Body of pancreas (tissue), 4 donors: Measurements from ENCODE around the gene SCFD2. TPM values are rescaled to one million over a fixed set of nuclear protein-coding genes. Genes with fewer than 3 reads are reported as not detected.
"Not testable (repeated sequence)": the region's sequence is repeated elsewhere in the genome, so short reads cannot be mapped to it uniquely, and the experiment has no call there.

Source experiments
- ATAC-seq: fragments of 150-250 bp; one replicate; pipeline ENCODE4 v1.9.1; 2016
- DNase-seq, 4 donors: peaks; one replicate each; pipeline ENCODE4 v3.0.0-alpha.2; 2019
- H3K27ac ChIP-seq, 4 donors: fragments of 200-600 bp; sonication (generic); 1 replicate in 3 of 4; 2 replicates in 1 of 4; pipeline versions ENCODE4 v1.5.1 to v1.6.1; 2016 to 2019; ENCODE audit warnings: mild to moderate bottlenecking in 1 of 4, mixed read lengths in 1 of 4, moderate library complexity in 1 of 4
- H3K27me3 ChIP-seq, 2 donors: fragments of 200-600 bp; sonication (generic); one replicate each; pipeline ENCODE4 v1.6.0; 2016; ENCODE audit warnings: mild to moderate bottlenecking in 1 of 2
- H3K36me3 ChIP-seq, 2 donors: fragments of 200-600 bp; sonication (generic); replicated peaks in 1 of 2; 2 replicates each; pipeline ENCODE4 v1.5.1; 2016; ENCODE audit warnings: low read depth in 2 of 2; ENCODE audit not compliant: insufficient read depth in 1 of 2
- H3K4me1 ChIP-seq: fragments of 200-600 bp; sonication (generic); one replicate; pipeline ENCODE4 v1.6.0; 2016
- H3K4me3 ChIP-seq, 2 donors: fragments of 200-600 bp; sonication (generic); 1 replicate in 1 of 2; 2 replicates in 1 of 2; pipeline ENCODE4 v1.5.1; 2016 to 2019
- H3K9me3 ChIP-seq, 3 donors: fragments of 200-600 bp; sonication (generic); 1 replicate in 2 of 3; 2 replicates in 1 of 3; pipeline ENCODE4 v1.5.1; 2016
- CTCF ChIP-seq, 7 experiments: fragments of 450-650 bp in 4 of 7; fragments of 200-600 bp in 3 of 7; sonication (generic) in 3 of 7; IDR thresholded peaks; one replicate each; pipeline ENCODE4 v1.5.1; 2016 to 2019; ENCODE audit warnings: antibody characterized with exemption in 7 of 7
- POLR2A ChIP-seq, 3 donors: fragments of 450-650 bp; IDR thresholded peaks; one replicate each; pipeline ENCODE4 v1.6.1; 2016; ENCODE audit warnings: antibody characterized with exemption in 3 of 3, mild to moderate bottlenecking in 2 of 3
- WGBS, 2 donors: methylation state at CpG; one replicate each; pipeline ENCODE4 v1.1.5; 2017; 5-methylcytosine and 5-hydroxymethylcytosine counted together
- intact Hi-C: fragments of 100-400 bp; cut with DNase I; formaldehyde crosslinking; loops from one replicate; pipeline ENCODE4 v1.15.1; 2023
- total RNA-seq, 2 donors: library from RNA; depleted of rRNA; stranded (reverse); fragments of >200 nt; gene quantifications; one replicate each; pipeline ENCODE4 v1.1.0, GENCODE V29; 2016

SCFD2 gene
- total RNA-seq, 2 donors from 2014 or later: 17.9 to 53.7 TPM

GRCh38 chr4:52836120-52836519 is 529.7 kb downstream of the SCFD2 start:
- intact Hi-C loops: no loop called here
- ATAC-seq (no peak), DNase-seq (no peak)
- Histone ChIP-seq H3K36me3 (no peaks in the 10 kb centered on the region), H3K27me3 (no peaks in the 10 kb centered on the region), H3K4me3 (no peak overlapping the region), H3K4me1 (no peaks in the 10 kb centered on the region), H3K27ac (no peak overlapping the region), H3K9me3 (no peaks in the 10 kb centered on the region)
- no peak for TF ChIP-seq CTCF (IDR thresholded peaks at IDR 0.05)
- TF ChIP-seq POLR2A (IDR thresholded peaks at IDR 0.05): no peak
- 79 to 86% methylated on average over 3 of the region's 3 CpGs for WGBS, 2 donors

DNA sequence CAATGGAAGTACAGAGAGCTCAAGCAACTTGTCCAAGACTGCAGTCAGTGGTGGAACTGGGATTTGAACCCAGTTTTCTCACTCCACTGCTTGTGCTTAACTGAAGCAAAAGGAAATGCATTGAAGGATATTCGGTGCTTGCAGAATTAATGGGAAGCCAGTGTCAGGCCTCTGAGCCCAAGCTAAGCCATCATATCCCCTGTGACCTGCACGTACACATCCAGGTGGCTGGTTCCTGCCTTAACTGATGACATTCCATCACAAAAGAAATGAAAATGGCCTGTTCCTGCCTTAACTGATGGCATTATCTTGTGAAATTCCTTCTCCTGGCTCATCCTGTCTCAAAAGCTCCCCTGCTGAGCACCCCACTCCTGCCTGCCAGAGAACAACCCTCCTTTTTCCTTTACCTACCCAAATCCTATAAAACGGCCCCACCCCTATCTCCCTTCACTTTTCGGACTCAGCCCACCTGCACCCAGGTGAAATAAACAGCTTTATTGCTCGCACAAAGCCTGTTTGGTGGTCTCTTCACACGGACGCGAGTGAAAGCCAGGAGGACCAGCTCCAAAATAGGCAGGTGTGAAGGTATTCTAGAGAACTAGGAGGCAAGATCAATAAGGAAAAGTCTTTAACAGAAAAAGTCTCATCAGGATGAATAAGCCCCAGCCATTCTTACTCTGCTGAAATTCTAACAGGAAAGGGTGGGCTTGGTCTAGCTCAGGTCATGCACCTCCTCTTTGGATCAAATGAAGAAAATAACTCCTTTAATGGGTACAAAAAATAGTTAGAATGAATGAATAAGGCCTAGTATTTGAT is 531.0 kb downstream of the SCFD2 start:
- intact Hi-C loops, H3K4me3 ChIP-seq, H3K4me1 ChIP-seq, H3K9me3 ChIP-seq, H3K36me3 ChIP-seq, H3K27me3 ChIP-seq, DNase-seq, H3K27ac ChIP-seq, ATAC-seq: not testable (repeated sequence)
- 85 to 90% methylated on average over 8 of the region's 8 CpGs for WGBS, 2 donors

DNA sequence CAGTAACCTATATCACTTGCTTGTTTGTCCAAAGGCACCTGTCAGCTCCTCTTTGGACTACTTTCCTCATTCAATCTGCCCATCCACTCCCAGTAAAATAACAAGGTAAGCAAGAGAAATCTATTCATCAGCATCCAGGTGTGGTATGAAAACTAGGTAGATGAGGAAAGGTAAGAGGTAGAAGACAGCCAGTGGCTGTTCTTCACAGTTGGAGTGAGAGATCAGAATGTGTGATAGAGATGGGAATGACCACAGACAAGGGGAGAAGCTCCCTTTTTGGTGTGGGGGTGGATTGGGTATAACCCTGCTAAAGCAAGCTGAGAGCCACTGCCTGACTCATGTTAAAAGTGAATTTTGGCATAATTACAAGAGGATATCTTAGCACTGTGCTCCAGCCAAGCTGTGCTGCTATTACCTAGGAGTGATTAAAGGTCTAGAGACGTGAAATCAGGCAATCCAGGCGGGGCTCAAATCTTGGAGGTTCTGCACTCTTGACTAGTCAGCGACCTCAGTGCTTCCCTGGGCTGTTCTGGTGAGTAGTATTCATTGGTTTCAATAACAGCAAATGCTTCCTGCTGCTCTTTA is 531.8 kb downstream of the SCFD2 start:
- no peak for ATAC-seq
- H3K27ac ChIP-seq: no peak overlapping the region

DNA sequence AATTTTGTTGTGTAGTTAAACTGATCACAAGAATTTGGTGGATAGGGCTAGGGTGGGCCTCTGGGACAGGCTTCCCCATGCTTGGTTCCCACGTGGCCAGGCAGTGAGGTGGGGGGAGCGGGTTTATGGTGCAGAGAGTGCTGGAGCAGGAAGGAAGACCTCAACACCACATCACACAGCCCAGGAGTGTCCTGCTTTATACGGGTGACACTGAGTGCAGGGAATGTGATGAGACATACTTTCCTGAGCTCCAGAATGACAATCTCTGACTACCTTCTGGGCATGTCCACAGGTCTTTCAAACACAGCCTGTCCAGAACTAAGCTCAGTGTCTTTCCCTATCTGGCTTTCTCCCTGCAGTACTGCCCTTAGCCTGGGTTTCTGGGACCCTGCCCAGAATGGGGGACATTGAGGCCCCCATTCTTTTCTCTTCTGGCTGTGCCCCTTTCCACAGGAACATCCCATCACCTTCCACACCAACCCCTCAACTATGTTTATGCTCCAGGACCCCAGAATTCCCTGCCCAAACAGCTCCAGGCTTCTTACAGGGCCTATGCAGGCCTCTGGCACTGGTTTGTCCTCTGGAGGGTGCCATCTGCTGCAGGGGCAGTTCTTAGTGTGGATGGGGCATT is 540.3 kb downstream of the SCFD2 start:
- DNase-seq: no peak
- no peak for ATAC-seq
- 50 to 67% methylated on average over 3 of the region's 3 CpGs for WGBS, 2 donors
- intact Hi-C loops: no loop called here
- TF ChIP-seq CTCF (IDR thresholded peaks at IDR 0.05) (no peak), POLR2A (IDR thresholded peaks at IDR 0.05) (no peak)
- Histone ChIP-seq H3K4me1 (peaks cover 16% of the 10 kb centered on the region), H3K27ac (peak overlapping the region; percentile 28 to 76 (median 57)), H3K36me3 (no peaks in the 10 kb centered on the region), H3K27me3 (no peaks in the 10 kb centered on the region), H3K4me3 (no peak overlapping the region), H3K9me3 (no peaks in the 10 kb centered on the region)

More for the DNA sequence above, 531.8 kb downstream of the SCFD2 start:
- Histone ChIP-seq H3K27me3 (no peaks in the 10 kb centered on the region), H3K4me3 (no peak overlapping the region), H3K36me3 (no peaks in the 10 kb centered on the region), H3K9me3 (no peaks in the 10 kb centered on the region), H3K4me1 (no peaks in the 10 kb centered on the region)
- no peak for TF ChIP-seq POLR2A (IDR thresholded peaks at IDR 0.05)
- TF ChIP-seq CTCF (IDR thresholded peaks at IDR 0.05): no peak
- 66 to 70% methylated on average over 3 of the region's 3 CpGs for WGBS, 2 donors
- DNase-seq: no peak
- intact Hi-C loops: no loop called here
